HG02970 (cell line): ENCODE results near the gene PHLPP1.
"Not testable (repeated sequence)": the region's sequence is repeated elsewhere in the genome, so short reads cannot be mapped to it uniquely, and the experiment has no call there.

Experiments used
- ATAC-seq: cut with Tn5 transposase; IDR thresholded peaks from one replicate; pipeline ENCODE4 v1.9.1; 2021; ENCODE audit warnings: mild to moderate bottlenecking, moderate library complexity, moderate number of reproducible peaks; ENCODE audit not compliant: unreplicated experiment, low FRiP score

Gene PHLPP1

DNA sequence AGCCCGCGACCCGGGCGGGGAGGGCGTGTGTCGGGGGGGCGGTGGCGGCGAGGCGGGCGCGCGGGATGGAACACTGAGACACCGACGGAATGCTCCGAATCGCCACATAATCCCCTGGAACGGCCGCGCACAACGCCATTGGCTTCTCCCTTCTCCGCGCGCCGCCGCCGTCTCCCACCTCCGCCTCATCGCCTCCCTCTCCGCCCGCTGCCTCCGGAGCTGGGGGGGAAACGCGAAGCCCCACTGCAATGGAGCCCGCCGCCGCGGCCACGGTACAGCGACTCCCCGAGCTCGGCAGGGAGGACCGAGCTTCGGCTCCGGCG is at the start of gene PHLPP1:
Gene PHLPP1, plus strand, starts transcription at position 106 of the 323 bp plus-strand sequence. Its CDS starts 143 bp downstream, at position 249.
- ATAC-seq = peak; percentile 18

DNA sequence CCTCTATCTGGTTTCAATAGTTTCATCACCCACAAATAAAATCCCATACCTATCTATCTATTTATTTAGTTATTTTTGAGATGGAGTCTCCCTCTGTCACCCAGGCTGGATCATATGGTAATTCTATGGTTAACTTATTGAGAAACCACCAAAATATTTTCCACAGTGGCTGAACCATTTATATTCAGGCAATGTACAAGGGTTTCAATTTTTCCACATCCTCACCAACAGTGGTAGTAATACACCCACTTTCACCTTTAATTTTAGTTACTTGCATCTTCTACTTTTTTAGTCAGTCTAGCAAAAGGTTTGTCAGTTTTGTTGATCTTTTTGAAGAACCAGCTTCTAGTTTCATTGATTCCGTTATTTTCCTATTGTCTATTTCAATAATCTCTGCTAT is 46.1 kb upstream of the PHLPP1 start:
- ATAC-seq = no peak

DNA sequence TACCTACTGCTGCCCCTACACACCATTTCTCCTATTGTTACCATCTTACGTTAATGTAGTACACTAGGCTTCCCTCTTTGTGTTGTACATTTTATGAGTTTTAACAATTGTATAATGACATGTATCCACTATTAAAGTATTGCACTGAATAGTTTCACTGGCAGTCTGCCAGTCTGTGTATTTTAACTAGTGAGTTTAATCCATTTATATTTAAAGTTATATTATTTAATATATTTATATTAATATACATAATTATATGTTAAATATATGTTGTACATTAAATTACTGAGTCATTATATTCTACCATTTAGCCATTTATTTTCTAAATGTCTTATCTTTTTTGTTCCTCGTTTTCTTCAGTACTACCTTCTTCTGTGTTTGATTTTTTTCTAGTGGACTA is 44.8 kb upstream of the PHLPP1 start:
- no peak for ATAC-seq

DNA sequence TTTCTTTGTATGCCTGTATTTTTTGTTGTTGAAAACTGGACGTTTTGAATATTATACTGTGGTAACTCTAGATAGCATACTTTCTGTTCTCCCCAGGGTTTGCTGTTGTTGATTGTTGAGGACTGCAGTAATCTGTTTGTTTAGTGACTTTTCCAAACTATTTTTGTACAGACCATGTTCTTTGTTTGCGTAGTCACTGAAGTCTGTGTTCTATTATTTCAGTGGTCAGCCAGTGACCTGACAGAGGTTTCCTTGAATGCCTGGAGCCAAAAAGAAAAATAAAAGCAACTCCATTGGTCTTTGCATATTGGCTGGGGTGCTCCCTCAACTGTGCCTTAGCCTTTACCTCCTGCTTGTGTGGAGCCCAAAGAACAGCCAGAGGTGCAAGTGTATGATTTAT is 42.7 kb upstream of the PHLPP1 start:
- ATAC-seq = no peak

DNA sequence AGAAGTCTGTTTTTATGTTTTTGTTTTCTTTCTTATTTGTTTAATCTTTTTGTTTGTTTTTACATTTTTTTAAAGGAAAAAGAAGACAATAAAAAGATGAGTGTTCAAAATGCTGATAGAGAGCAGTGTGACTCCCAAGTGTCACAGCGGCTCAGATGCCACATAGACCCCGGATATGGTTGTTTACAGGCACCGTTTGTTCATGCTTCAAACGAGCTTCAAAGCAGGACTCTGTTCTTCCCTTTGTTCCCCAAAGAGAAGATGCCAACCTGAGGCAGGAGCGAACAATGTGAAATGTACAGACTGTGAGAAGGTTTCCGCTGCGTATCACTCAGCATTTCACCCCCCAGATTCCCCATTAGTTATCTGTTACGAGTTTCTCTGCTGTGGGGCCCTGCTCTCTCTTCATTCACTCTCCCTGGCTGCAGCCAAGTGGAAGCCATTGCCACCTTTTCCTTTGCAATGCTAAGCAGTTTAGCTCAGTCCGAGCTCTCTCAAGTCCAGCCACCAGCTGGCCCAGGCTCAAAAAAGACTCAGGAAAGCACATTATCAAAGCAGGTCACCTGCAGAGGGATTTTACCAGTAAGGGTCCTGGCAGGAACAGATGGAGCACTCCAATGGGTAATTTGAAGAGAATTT is 36.4 kb upstream of the PHLPP1 start:
- ATAC-seq = no peak

GRCh38 chr18:62682371-62682770 is 33.0 kb upstream of the PHLPP1 start:
- no peak for ATAC-seq

DNA sequence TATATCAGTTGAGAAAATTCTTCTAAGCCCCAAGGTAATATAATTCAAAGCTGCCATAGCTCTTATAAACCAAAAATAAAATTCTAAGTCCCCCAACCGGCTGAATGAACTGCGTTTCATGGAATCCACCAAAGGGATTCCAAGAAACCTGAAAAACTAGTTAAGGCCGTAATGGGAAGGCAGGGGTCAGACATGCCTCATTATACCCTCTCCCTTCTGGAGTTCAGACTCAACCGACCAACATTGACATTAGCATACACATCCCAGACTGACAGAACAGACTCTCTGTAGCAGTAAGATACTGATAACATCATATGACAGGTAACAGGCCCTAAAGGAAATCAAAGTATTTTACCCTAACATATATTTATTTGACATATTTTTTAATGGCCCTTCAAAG is 31.4 kb upstream of the PHLPP1 start:
- ATAC-seq = no peak

DNA sequence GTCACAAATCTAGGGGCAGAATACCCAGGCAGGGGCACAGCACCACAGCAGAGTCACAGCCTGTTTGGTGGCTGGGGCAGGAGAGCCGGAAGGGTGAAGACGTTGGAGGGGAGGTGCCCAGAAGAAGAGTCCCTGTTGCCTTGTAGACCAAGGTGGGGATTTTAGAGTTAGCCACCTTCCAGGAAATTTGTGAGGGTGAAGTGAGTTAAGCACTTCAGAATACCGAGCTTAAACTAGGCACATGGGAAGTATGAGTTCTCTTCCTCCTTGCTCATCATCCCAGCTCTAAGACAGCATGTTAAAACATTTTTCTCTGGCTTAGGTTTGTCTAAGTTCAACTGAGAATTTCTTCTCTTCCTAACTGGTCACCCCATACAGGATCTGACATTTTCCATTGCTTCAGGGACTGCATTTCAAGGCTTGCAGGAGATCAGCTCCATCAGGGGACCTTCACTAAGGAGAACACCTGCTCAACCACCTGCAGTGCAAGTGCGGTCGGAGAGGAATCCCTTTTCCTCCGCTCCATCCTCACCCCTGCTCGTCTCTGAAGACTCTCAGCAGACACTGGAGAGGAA is 26.5 kb upstream of the PHLPP1 start:
- ATAC-seq = no peak

DNA sequence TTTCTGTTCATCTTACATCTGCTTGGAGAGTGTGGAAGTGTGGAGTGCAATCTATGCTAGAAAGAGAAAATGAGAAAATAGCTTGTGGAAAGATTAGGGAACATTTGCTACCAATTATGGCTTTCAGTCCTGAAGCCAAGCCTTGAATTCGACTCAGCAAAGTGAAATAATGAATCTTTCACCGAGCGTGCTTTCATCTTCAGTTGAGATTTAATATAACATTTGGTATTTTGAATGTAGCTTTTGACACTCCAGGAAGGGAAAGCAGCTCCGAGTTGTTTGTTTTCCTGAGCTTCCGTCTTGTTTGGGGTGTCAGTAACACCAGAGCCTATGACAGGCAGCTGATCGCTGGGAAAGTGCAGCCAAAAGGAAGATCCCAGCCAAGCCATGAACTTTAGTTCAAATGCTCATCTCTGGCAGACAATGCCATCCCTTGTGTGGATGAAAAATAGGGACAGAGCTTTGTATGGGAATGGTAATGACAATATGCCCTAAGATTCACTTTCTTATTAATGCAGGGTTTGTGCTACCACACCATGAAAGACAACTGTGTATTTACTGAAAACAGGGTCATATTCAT is 25.0 kb upstream of the PHLPP1 start:
- ATAC-seq = no peak

GRCh38 chr18:62693659-62694058 is 21.7 kb upstream of the PHLPP1 start:
- no peak for ATAC-seq

DNA sequence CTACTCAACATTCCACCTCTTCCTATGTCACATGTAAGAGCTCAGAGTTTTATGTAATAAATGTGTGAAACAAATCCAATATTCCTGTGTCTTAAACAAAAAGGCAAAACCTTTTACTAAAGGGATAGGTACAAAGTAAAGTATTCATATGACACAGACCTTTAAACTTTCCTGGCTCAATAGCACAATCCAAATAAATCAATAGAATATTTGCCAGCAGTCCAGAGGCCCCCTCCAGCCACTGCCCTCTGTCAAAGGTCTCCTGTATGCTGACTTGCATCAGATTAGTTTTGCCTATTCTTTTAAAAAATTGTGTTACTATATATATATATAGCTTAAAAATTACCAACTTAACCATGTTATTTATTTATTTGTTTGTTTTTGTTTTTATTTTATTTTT is 17.7 kb upstream of the PHLPP1 start:
- no peak for ATAC-seq

- no peak for ATAC-seq
Measured at GRCh38 chr18:62702259-62702658, 13.1 kb upstream of the PHLPP1 start.

GRCh38 chr18:62706879-62707278 is 8.5 kb upstream of the PHLPP1 start:
- ATAC-seq = not testable (repeated sequence)

DNA sequence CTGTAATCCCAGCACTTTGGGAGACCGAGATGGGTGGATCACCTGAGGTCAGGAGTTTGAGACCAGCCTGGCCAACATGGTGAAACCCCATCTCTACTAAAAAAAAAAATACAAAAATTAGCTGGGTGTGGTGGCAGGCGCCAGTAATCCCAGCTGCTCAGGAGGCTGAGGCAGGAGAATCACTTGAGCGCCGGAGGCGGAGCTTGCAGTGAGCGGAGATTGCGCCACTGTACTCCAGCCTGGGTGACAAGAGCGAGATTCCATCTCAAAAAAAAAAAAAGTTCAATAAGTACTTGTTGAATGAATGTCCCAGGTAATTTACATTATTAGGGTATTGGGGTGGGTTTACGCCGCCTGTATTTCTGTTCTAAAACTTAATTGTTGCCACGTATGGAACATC is 5.4 kb upstream of the PHLPP1 start:
- not testable (repeated sequence) for ATAC-seq

DNA sequence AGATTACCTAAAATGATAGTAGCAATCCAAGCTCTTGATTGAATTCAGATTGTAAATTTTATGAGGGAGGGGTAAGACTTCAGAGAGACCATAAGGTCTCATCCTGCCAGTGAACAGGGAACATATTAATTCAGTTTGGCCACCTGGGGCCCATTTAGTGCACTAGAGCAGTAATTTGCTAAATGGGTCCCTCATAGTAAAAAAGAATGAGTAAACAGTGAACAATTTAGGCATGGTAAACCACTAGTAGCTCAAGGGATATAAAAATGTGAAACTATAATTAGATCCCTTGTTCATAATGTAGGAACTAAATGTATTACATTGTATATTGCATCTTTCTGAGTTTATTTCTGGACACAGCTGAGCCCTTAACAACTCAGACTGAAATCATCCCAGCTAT is 4.9 kb upstream of the PHLPP1 start:
- no peak for ATAC-seq

- no peak for ATAC-seq
Measured at GRCh38 chr18:62711781-62712180, 3.6 kb upstream of the PHLPP1 start.

DNA sequence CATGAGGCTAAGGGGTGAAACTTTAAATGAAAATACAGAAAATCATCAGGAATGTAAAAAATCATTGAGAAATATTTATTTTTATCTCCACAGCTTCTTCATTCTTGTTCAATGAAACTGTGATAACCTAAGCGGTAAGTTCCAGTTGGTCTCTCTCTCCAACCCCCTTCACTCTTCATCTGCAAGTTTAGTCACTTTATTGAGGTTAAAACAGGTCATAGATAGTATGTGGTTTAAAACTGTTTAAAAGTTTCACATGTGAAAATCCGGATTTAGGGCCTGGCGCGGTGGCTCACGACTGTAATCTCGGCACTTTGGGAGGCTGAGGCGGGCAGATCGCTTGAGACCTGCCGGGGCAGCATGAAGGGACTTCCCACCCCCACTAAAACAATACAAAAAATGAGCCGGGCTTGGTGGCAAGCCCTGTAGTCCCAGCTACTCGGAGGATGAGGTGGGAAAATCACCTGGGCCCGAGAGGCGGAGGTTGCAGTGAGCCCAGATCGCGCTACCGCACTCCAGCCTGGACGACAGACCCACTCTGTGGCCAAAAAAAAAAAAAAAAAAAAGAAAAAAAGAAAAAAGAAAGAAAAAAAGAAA is 1.6 kb upstream of the PHLPP1 start:
- ATAC-seq = no peak

DNA sequence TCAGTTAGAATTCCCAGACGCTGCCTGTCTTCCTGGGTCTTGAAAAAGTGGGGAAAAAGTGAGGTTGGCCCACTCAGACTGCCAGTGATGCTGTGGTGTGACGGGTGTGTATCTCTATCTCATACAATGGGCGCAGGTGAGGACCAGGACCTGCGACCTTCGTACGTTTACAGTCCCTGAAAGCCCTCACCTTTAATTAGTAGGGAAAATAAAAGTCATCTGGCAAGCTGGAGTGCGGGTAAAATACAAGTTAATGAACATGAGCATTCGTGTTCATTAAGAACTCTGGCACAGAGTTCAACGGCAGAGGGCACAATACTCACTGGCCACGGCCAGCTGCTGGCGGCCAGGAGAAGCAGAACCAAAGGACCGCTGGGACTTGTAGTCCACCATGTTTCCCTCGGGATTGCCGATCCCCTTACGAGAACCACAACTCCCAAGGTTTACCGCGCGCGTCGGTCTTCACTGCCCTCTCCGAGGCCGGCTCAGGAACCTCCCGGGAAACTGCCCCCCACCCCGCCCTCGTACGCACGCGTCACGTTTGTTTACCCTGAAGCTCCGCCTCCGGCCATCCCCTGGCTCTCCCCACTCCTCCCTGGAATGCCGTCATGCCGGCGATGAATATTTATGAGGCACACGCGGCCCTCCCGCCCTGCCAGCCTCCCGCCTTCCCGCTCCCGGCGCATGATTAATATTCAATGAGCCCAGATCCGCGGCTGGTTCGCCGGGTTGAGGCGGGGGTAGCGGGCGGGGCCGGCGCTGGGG is 488 bp upstream of the PHLPP1 start:
- peak; percentile 63 for ATAC-seq

- peak; percentile 23 for ATAC-seq
Measured at GRCh38 chr18:62715759-62716615, 646 bp downstream of the PHLPP1 start.

GRCh38 chr18:62716619-62717168 is 1.4 kb downstream of the PHLPP1 start:
- no peak for ATAC-seq
